IPS-NIHi11 (cell line): ENCODE measurements around the gene KRT6B.
"Not testable (repeated sequence)": the region's sequence is repeated elsewhere in the genome, so short reads cannot be mapped to it uniquely, and the experiment has no call there.

ENCODE experiments used
- DNase-seq: peaks from one replicate; pipeline ENCODE4 v3.0.0; 2012; ENCODE audit warnings: mixed read lengths, low spot score

Gene KRT6B

GRCh38 chr12:52452101-52452500 is at the start of gene KRT6B:
Gene KRT6B, minus strand, starts transcription at chr12:52452146. Its CDS starts 68 bp downstream, at chr12:52452078.
- no peak for DNase-seq

DNA sequence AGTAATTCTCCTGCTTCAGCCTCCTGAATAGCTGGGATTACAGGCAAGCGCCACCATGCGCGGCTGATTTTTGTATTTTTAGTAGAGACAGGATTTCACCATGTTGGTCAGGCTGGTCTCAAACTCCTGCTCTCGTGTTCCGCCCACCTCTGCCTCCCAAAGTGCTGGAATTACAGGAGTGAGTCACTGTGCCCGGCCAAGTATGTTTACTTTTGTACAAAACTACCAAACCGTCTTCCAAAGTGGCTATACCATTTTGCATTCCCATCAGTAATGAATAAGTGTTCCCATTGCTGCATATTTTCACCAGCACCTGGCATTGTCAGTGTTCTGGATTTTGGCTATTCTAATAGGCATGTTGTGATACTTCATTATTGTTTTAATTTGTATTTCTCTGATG is 49.5 kb upstream of the KRT6B start:
- no peak for DNase-seq

DNA sequence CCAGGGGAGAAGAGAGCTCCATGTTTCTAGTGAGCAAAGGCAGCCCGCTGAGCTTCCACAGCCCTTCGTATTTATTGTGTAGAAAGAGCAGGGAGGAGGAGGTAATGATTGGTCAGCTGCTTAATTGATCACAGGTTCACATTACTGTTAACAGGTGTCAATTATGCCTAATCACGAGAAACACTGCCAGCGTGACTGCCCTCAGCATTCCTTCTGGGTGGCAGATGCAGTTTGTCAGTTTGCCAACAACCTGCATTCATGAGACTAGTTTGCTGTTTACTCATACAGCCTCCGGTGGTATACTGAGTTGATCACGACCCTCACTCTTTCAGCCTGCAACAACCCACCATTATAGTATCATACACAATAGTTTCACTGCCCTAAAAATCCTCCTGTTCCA is 48.6 kb upstream of the KRT6B start:
- DNase-seq = not testable (repeated sequence)

GRCh38 chr12:52499806-52500560 is 48.0 kb upstream of the KRT6B start:
- no peak for DNase-seq

- no peak for DNase-seq
These were observed 47.0 kb upstream of the KRT6B start for GRCh38 chr12:52498946-52499345.

DNA sequence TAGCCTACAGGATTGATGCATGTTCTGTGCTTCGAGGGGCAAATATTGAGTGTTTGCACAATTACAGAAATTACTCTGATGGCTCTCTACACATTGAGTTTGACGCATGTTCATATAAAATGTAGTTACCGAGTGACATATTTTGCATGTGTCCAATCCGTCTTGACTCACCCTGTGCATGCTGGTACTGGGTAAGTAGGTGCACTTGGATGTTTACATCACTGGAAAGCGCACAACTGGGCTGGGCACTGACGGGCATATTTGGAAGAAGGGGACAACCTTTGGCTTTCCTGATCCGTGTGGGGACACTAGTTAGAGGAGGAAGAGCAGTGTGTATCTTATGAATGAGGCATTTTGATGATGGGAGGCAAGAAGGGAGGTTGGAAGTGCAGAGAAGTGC is 46.0 kb upstream of the KRT6B start:
- DNase-seq = no peak

DNA sequence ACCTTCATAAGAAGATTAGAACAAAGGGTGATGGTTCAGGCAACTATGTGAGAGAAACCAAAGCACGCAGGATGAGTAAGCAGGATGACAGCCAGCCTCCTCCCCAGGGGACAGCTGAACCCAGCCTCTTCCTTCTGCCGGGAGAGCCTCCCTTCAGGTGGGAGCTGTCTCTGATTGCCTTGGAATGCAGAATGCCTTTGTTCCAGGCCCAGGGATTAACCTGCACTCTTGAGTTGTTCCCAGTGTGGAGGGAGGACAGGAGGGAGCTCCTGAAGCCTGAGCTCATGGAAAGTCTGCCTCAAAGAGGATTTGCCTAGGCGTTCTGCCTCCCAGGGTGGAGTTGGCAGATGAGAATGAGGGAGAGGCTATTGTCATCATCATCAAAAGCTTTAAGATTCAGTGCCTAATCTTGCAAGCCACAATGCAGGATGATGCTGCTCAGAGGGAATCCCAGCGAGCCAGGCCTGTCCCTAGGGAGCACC is 44.7 kb upstream of the KRT6B start:
- DNase-seq = peak; percentile 75

GRCh38 chr12:52496054-52496453 is 44.1 kb upstream of the KRT6B start:
- DNase-seq = peak; percentile 31

GRCh38 chr12:52495389-52495788 is 43.4 kb upstream of the KRT6B start:
- DNase-seq = peak; percentile 72

DNA sequence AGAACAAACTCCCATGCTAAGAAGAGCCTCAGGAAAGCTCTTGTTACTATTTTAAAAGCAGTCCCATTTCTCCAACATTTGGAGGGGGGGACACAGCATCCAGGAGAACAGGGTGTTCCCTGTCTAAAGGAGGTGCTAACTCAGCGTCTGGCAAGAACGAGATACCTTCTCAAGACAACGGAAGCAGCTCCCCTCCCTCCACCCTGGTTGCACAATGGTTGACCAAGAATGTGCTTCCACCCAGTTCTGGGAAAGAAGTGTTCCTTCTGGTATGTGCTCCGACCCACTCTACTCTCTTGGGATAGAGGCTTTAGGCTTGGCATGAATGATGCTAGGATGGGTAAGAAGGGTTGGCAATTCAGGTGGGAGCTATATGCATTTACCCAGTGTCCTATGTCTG is 42.6 kb upstream of the KRT6B start:
- peak; percentile 20 for DNase-seq

DNA sequence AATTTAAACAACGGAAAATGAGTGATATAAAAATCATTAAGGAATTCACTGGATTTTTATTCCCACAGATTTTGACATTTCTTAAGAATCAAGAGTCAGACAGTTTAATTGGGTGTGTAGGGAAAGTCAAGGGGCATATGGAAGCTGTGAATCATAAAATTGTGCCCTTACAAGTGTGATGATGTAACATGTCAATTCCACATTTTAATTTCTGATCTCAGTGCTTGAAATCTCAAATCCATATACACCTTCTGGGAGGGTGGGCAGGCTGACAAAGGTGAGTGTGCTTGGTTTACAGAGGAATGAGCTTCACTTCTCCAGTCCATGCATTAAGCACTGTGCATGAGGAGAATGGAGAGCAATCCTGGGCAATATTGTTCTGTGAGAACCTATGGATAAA is 42.2 kb upstream of the KRT6B start:
- no peak for DNase-seq

DNA sequence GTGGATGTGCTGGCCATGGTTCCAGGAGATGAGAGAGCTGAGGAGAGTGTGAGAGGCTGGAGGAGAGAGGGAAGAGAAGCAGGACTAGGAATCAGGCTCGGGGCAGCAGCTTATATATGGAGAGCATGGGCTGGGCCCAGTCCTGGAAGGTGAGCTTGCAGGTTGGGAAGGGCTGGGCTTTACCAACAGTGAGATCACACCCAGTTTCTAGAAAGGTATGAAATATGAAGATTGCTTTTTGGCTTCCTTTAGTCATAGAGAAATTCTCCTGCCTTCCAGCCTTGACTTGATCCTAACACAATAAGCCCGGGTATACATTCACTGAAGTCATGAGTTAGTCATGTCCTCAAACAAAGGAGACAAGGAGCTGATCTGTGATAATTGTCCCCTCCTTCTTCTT is 41.2 kb upstream of the KRT6B start, which contains the start of gene KRT6A:
TSS of gene KRT6A (minus strand) at position 86 of the 400 bp plus-strand sequence. CDS start at position 17, 69 bp downstream.
- no peak for DNase-seq

DNA sequence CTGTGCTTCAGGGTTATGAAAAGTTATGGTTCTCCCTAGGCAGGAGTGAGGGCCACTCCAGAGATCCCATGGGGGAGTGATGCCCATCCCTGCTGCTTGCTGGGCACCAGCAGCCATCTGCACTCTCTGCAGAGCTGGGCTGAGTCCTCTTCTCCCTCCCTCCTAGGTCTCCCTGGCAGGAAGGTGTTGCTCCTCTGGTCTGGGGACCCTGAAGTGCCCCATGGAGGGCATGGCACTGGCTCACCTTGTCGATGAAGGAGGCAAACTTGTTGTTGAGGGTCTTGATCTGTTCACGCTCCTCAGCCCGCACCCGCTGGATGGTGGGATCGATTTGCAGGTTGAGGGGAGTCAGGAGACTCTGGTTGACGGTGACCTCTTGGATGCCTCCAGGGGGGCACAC is 40.5 kb upstream of the KRT6B start:
- DNase-seq = not testable (repeated sequence)

DNA sequence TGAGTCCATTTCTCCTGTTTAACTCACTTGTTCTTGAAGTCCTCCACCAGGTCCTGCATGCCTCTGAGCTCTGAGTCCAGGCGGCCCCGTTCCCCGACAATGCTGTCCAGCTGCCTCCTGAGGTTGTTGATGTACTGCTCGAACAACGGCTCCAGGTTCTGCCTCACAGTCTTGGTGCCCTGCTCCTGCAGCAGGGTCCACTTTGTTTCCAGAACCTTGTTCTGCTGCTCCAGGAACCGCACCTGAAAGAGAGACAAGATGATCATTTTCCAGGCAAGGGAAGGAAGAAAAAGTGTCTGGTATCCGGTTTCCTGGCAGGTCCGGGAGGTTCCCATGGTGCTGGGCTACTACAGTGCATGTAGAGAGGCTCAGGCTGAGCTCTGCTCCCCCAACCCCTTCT is 39.5 kb upstream of the KRT6B start:
- not testable (repeated sequence) for DNase-seq

DNA sequence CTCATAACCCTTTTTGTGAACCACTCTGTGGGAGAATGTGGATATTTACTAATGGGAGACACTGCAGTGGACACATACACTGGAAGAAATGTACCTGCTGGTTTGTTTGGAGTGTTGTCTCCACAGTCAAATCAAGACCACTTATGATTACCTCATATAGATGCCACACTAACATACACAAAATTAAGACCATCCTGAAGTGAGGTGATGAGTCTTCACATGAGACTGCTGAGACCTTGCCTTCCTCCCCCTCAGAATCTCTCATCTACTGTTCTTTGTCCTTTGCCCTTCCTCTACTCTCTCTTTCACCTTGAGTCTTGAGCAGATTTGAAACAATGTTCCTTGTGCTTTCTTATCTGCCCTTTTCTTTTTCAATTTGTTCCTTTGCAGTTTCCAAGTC is 36.8 kb upstream of the KRT6B start:
- DNase-seq = no peak

- not testable (repeated sequence) for DNase-seq
These were observed 35.9 kb upstream of the KRT6B start for GRCh38 chr12:52487744-52488443.

GRCh38 chr12:52487211-52487610 is 35.3 kb upstream of the KRT6B start:
- no peak for DNase-seq

DNA sequence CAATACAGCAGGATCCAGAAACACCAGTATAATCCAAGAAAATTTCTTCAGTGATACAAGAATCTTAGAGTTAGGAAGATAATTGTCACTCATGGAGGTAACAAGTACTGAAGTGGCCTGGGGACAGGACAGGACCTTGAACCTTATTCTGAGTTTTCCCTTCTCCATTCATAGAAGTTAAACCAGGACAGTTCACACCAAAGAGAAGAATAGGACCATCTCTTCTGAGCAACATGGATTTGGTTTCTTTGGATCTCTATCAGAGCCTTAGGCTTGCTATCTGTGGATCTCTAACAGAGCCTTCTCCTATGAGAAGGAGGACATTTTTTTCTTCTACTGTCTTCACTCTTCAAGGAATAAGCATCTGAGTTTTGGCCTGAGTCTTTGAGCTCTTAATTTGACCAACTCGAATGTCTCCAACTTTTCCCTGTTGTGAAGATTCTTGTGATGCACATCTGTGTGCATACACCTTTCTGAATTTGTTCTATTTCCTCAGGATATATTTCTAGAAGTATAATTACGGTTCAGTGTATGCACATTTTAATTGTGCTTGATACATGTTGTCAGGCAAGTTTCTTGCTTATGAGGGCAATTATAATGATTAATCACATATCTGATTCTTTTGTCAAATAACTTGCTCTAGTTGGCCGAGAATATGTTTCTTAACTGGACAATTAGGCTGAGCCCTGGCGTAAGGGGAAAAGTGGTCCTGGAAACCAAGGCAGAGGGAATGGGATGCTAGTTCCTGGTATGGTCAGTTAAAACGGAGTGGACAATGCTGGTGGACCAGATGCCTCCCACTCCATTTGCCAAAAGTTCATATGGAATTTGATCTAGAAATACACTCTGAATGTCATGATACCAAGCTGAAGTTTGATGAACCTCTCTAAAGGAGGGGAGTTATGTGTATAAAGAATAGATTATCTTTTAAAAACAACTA is 34.5 kb upstream of the KRT6B start:
- DNase-seq = no peak

DNA sequence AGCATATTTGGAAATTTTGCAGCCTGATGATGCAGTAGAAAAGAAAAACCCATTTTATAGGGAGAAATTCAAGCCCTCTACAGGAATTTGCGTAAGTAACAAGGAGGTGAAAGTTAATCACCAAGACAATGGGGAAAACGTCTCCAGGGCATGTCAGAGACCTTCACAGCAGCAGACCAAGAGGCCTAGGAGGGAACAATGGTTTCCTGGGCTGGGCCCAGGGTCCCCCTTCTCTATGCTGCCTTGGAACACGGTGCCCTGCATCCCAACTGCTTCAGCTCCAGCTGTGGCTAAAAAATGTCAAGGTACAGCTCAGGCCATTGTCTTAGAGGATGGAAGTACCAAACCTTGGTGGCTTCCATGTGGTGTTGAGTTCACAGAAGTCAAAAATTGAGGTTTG is 28.1 kb upstream of the KRT6B start:
- no peak for DNase-seq

DNA sequence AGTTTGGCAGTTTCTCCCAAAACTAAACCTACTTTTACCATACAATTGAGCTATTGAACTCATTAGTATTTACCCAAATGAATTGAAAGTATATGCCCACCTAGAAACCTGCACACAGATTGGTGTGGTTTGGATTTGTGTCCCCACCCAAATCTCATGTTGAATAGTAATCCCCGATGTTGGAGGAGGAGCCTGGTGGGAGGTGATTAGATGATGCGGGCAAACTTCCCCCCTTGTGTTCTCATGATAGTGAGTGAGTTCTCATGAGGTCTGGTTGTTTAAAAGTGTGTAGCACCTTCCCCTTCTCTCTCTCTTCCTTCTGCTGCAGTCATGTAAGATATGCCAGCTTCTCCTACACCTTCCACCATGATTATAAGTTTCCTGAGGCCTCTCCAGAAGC is 25.7 kb upstream of the KRT6B start:
- no peak for DNase-seq

DNA sequence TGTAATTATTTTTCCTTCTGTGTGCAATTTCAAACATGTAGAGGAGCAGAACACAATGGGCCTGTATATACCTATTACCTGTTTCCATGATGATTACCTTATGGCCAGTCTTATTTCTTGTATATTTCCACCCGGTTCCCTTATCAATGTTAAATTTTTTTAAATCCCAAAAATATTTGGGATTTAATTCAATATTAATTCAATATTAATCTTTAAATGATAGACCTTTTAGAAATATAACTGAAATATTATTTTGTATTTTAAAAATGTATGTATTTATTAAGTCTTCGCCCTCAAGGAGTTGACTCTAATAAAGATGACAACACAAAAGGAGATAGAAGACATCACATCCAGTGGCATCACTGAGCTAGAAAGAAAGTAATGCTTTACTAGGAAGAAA is 22.3 kb upstream of the KRT6B start:
- DNase-seq = no peak

GRCh38 chr12:52473768-52474167 is 21.8 kb upstream of the KRT6B start, which contains the start of gene KRT6C:
Gene KRT6C, minus strand, starts transcription at chr12:52473805. Its CDS starts 68 bp downstream, at chr12:52473737.
- DNase-seq = no peak
